Measurements from ENCODE around the gene RBMXL3. TPM values are rescaled to one million over a fixed set of nuclear protein-coding genes. Genes with fewer than 3 reads are reported as not detected.
"Not testable (repeated sequence)": the region's sequence is repeated elsewhere in the genome, so short reads cannot be mapped to it uniquely, and the experiment has no call there.

RBMXL3 gene
- not detected in 2 replicates for total RNA-seq (2014; rRNA removed; shearing (Covaris generic))

DNA sequence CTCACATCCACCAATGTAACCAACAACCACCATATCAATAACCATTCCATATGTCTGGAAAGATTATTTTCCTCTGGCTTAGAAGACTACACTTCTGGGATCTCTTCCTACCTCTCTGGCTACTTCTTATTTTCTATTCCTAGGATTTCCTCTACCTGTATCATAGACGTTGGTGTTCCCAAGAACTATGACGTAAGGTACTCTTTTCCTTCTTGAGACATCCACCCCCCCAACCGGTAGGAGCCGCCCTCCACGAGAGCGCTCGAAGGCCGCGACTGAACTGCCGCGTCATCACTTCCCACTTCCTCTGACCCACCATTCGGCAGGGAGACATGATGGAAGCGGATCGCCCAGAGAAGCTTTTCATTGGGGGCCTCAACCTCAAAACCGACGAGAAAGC is at the start of gene RBMXL3:
TSS of gene RBMXL3 (plus strand) at position 301 of the 400 bp plus-strand sequence. CDS start at position 333, 32 bp downstream.
- DNase-seq (ENCODE audit: low spot score), result no peak

DNA sequence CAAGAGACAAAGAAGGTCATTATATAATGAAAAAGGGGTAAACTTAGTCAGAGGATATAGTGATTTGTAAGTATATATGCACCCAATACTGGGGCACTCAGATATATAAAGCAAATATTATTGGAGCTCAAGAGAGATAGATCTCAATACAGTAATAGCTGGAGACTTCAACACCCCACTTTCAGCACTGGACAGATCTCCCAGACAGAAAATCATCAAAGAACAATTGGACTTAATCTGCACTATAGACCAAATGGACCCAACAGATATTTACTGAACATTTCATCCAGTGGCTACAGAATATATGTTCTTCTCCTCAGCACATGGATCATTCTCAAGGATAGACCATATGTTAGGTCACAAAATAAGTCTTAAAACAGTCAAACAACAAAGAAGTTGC is 47.2 kb upstream of the RBMXL3 start:
- DNase-seq (ENCODE audit: low spot score), result no peak

DNA sequence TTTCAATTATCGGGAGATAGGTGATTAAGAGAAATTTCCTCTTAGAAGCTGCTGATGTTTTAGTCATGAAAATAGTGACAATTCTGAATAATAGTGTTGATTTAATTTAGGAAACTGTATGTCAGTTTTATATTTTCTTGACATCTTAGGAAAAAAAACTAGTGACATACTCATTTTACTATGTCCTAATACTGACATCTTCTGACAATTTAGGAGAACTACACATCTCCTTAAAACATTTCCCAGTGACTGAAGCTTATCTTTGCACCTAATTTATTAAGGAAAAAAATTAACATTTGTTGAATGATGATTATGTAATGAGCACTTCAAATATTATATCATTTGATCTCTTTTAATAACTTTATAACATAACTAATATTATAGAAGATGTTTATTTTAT is 42.0 kb upstream of the RBMXL3 start:
- DNase-seq (ENCODE audit: low spot score), result peak; percentile 10

DNA sequence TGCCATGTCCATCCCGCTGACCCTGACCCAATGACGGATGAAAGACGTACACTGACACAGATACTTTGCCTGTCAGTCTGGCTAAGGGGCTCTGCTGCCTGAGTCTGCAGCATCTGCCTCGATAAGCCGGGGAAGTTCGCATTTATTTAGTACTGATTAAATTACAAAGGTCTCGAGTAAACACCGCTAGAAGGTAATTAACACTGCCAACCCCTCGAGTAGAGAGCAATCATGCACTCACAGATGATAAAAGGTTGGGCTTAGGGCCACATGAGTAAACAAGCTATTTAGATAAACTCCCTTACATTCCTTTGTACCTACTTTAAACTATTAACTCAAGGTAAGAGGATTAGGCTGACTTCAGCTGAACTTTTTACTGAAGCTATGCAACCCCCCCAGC is 16.0 kb upstream of the RBMXL3 start:
- DNase-seq (ENCODE audit: low spot score), result no peak

DNA sequence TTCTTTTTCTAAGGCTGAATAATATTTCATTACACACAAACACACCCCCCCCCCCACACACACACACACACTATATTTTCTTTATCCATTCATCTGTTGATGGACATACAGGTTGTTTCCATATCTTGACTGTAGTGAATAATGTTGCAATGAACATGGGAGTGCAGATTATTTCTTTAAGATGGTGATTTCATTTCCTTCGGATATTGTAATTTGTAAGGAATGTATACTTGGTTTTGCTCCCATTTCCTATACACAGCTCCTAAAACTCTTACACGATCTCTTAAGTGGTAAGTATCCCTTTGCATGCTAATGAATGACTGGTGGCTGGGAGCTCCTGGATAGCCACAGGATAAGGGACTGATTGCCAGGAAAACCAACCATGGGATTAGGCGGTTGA is 14.7 kb upstream of the RBMXL3 start:
- no peak for DNase-seq (ENCODE audit: low spot score)

DNA sequence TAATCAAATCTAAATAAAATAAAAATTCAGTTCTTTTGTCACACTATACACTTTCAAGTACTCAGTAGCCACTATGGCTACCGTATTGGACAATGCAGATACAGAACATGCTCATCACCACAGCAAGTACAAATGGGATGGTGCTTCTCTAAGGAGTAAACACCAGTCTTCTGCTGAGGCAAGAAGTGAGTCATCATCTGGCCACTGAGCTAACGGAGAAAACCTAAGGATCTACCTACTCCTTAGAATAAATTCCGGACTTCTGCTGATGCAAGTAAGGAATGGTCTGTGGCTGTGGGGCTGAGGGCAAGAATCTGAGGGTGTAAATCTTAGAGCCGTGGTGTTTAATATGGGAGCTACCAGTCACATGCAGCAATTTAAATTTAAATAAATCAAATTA is 11.3 kb upstream of the RBMXL3 start:
- DNase-seq (ENCODE audit: low spot score), result no peak

DNA sequence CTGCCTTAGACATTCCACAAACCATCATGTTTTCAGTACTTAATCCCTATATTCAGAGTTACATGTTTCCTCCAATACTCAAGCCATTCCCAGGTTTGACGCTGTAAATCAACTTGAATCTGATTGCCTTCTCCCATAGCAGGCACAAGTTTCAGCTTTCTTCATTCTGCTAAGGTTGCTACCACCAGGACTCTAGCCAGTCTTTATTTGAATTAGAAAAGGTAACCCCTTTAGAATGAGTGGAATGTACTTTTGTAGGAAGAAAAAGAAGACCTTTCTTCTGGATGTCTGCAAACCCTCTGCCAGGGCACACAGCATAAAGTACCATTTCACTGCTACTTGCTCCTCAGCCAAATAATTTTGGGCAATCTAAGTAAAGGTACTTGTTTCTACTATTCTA is 10.7 kb upstream of the RBMXL3 start:
- no peak for DNase-seq (ENCODE audit: low spot score)

DNA sequence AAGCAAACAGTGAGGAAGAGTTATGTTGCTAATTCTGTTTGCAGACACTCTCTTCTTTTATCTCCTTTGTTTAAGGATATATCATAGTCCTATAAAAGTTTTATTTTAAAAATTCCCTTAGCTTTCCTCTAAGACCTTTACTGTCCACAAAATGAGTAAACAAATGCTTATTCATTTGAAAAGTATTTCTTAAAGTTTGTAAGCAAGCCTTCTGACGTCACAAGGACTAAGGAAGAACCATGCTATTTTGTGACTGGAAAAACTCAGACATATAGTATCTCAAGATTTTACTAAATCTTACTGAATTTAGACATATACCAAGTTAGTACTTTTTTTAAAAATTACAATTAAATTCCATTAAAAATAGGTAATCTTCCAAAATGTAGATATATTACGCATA is 5.2 kb upstream of the RBMXL3 start:
- DNase-seq (ENCODE audit: low spot score), result no peak

DNA sequence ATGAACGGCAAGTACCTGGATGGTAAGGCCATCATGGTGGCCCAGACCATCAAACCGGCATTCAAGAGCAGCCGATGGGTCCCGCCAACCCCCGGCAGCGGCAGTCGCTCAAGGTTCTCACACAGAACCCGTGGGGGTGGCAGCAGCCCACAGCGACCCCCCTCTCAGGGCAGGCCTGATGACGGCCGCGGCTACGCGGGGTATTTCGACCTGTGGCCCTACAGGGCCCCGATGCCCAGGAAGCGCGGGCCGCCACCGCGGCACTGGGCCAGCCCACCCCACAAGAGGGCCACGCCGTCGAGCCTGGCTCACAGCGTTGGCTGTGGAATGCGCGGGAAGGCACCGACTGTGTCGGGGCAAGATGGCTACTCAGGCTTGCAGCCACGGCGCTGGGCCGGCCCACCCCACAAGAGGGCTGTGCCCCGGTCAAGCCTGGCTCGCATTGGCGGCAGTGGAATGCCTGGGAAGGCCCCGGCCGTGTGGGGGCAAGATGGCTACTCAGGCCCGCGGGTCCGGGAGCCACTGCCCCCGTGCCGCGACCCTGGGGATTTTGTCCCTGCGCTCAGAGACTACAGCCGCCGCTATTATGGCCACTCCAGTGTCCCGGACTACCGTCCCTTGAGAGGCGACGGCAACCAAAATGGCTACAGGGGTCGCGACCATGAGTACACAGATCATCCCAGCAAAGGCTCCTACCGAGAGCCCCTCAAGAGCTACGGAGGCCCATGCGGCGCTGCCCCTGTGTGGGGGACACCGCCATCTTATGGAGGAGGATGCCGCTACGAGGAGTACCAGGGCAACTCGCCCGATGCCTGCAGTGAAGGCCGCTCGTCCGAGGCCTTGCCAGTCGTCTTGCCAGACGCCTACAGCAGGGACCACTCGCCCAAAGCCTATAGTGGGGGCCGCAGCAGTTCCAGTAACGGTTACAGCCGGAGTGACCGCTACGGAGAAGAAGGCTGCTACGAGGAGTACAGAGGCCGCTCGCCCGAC is 731 bp downstream of the RBMXL3 start:
- no peak for DNase-seq (ENCODE audit: low spot score)

DNA sequence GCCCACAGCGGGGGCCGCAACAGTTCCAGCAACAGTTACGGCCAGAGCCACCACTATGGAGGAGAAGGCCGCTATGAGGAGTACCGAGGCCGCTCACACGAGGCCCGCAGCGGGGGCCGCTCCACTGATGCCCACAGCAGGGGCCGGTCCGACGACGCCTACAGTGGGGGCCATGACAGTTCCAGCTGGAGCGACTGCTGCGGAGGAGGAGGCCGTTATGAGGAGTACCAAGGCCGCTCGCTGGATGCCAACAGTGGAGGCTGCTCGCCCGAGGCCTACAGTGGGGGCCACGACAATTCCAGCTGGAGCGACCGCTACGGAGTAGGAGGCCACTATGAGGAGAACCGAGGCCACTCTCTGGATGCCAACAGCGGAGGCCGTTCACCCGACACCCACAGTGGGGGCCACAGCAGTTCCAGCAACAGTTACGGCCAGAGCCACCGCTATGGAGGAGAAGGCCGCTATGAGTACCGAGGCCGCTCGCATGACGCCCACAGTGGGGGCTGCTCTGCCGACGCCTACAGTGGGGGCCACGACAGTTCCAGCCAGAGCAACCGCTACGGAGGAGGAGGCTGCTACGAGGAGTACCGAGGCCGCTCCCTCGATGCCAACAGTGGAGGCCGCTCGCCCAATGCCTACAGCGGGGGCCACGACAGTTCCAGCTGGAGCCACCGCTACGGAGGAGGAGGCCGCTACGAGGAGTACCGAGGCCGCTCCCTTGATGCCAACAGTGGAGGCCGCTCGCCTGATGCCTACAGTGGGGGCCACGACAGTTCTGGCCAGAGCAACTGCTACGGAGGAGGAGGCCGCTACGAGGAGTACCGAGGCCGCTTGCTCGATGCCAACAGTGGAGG is 1.7 kb downstream of the RBMXL3 start:
- DNase-seq (ENCODE audit: low spot score), result no peak

DNA sequence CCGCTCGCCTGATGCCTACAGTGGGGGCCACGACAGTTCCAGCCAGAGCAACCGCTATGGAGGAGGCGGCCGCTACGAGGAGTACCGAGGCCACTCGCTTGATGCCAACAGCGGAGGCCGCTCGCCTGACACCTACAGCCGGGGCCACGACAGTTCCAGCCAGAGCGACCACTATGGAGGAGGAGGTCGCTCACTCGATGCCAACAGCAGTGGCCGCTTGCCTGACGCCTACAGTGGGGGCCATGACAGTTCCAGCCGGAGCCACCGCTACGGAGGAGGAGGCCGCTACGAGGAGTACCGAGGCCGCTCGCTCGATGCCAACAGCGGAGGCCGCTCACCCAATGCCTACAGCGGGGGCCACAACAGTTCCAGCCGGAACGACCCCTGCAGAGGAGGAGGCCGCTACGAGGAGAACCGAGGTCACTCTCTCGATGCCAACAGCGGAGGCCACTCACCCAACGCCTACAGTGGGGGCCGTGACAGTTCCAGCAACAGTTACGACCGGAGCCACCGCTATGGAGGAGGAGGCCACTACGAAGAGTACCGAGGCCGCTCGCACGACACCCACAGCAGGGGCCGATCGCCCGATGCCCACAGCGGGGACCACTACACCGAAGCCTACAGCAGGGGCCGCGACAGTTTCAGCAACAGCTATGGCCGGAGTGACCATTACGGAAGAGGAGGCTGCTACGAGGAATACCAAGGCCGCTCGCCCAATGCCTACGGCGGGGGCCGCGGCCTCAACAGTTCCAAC is 2.5 kb downstream of the RBMXL3 start:
- DNase-seq (ENCODE audit: low spot score), result no peak

DNA sequence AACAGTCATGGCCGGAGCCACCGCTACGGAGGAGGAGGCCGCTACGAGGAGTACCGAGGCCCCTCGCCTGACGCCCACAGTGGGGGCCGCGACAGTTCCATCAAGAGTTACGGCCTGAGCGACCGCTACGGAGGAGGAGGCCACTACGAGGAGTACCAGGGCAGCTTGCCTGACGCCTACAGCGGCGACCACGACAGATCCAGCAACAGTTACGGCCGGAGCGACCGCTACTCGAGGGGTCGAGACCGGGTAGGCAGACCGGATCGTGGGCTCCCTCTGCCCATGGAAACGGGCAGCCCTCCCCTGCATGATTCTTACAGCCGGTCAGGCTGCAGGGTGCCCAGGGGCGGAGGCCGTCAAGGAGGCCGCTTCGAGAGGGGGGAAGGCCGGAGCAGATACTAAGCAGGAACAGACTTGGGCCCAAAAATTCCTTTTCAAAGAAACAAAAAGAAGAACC is 3.1 kb downstream of the RBMXL3 start:
- no peak for DNase-seq (ENCODE audit: low spot score)

DNA sequence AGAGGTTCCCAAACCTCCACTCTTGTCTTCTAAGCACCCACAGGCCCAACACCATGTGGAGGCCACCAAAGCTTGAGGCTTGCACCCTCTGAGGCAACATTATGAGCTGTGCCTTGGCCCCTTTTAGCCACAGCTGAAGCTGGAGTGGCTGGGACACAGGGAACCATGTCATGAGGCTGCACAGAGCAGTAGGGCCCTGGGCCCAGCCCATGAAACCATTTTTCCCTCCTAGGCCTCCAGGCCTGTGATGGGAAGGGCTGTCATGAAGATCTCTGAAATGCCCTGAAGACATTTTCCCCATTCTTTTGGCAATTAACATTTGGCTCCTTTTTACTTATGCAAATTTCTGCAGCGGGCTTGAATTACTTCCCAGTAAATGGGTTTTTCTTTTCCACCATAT is 14.8 kb downstream of the RBMXL3 start:
- no peak for DNase-seq (ENCODE audit: low spot score)

DNA sequence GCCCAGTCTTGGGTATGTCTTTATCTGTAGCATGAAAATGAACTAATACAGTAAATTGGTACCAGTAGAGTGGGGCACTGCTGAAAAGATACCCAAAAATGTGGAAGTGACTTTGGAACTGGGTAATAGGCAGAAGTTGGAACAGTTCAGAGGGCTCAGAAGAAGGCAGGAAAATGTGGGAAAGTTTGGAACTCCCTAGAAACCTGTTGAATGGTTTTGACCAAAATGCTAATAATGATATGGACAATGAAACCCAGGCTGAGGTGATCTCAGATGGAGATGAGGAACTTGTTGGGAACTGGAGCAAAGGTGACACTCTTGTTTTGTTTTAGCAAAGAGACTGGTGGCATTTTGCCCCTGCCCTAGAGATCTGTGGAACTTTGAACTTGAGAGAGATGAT is 20.3 kb downstream of the RBMXL3 start:
- not testable (repeated sequence) for DNase-seq (ENCODE audit: low spot score)

DNA sequence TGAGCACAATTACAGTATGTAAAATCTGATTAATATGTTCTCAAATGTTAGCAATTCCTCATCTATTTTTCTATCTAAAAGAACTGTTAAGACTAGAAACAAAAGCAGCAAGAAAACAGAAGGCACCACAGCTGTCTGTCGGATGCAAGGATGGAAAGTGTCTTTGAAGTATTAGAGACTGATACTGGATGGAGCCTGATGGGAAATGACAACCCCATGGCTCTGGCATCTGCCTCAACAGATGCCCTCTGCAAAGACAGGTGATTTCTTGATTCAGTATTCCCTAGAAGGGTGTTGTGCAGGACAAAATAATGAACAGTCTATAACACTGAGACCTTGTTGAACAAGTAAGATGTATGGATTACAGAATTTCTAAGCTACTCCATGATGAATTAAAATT is 24.9 kb downstream of the RBMXL3 start:
- no peak for DNase-seq (ENCODE audit: low spot score)

DNA sequence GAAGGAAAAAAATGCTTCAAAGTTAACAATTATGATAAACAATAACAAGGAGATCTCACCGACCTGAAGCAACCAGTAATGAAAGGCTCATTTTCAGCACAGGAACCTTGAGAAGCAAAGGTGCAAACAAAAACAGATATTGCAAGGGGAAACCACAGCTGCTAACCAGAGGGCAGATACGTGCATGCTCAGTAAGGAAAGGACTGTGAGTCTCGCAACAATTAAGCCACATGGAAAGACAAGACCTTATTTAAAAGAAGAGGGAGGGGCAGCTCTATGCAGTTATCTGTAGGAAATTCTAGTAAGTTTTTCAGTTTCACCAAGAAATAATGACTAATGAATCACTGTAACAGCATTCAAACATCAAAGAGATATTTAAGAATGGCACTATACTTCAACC is 25.4 kb downstream of the RBMXL3 start:
- no peak for DNase-seq (ENCODE audit: low spot score)

DNA sequence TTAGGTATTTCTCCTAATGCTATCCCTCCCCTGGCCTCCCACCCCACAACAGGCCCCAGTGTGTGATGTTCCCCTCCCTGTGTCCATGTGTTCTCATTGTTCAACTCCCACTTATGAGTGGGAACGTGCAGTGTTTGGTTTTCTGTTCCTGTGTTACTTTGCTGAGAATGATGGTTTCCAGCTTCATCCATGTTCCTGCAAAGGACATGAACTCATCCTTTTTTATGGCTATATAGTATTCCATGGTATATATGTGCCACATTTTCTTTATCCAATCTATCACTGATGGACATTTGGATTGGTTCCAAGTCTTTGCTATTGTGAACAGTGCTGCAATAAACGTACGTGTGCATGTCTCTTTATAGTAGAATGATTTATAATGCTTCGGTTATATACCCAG is 28.1 kb downstream of the RBMXL3 start:
- not testable (repeated sequence) for DNase-seq (ENCODE audit: low spot score)

DNA sequence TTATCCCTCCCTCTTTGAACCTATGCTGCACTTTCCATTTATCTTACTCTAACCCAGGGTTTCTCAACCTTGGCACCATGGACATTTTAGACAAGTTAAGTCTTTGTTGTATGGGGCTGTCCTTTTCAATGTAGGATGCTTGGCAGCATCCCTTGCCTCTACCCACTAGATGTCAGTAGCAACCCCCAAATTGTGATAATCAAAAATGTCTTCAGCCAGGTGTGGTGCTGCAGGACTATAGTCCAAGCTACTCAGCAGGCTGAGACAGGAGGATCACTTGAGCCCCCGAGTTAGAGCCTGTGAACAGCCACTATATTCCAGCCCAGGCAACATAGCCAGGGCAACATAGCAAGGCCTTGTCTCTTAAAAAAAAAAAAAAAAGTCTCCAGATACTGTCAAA is 37.7 kb downstream of the RBMXL3 start:
- peak; percentile 48 for DNase-seq (ENCODE audit: low spot score)

DNA sequence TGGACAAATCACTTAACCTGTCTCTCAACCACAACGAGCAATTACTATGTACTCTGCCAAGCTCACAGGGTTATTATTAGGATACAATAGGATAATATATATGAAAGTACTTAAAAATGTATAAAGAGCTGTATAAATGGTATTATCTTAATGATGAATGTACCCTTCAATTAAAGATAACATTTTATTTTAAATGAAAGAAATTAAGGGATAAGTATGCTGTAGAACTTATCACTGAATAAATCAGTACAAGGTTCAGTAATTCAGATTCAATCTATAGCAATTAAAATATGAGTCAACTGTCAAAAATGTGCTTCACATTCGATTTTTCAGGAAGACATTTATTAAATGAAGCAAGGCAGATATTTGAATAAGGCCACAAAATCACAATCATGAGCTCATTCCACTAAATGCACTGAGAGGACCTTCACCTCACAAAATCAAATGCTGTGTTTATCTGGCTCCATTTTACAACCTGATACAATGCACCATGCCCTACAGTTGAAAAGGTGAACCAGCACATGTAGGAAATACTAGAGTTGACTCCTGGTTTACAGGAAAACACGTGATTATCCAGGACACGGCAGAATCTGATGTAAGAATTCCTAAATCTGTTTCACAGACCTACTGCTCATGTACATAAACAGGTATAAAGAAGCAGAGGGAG is 40.3 kb downstream of the RBMXL3 start:
- peak; percentile 45 for DNase-seq (ENCODE audit: low spot score)

DNA sequence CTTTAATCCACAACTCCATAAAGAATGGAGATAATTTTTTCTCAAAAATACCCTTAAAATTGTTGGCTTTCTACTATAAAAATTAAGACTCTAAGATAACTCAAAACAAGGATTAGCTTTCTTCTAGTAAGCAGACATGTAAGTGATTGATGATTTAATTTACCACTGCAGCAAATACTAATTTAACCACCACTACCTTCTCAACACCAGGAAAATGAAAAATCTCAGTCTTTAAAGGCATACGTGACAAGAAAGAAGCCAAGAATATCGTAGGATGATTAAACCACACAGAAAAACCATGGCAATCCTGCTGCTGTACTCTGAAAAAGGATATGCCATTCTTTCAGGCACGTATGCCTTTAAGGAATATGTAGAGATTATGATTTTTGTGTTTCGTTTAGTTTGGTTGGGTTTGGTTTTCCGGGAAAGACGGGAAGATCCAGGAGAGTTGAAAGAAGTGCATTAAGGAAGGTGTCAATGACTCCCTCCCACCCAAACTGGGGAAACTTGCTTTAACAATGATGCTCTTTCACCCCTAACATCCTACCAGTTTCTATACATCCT is 43.8 kb downstream of the RBMXL3 start:
- no peak for DNase-seq (ENCODE audit: low spot score)

Data from H4 (cell line).